Stimulated activated CD4-positive, alpha-beta T cell treated with anti-CD3 and anti-CD28 coated beads, Interleukin-2, amount 100 ng/mL, for 4 hours (primary cell): ENCODE data around the gene PHF21A.
A peak's percentile ranks its signal among the peaks of the same experiment; 100 is the strongest.

ENCODE experiments used
- DNase-seq: peaks from one replicate; pipeline ENCODE4 v3.0.0-alpha.2; 2020; ENCODE audit warnings: low read depth

PHF21A gene

GRCh38 chr11:46121301-46121723 lies at the start of gene PHF21A:
Gene PHF21A (minus strand): TSS chr11:46121454. CDS start chr11:46084219, 37,235 bp downstream.
- DNase-seq = peak; percentile 83

GRCh38 chr11:46170797-46171196 lies 49.5 kb upstream of the PHF21A start:
- no peak for DNase-seq

GRCh38 chr11:46162700-46163099 lies 41.4 kb upstream of the PHF21A start:
- no peak for DNase-seq

GRCh38 chr11:46161201-46161600 lies 39.9 kb upstream of the PHF21A start:
- no peak for DNase-seq

GRCh38 chr11:46160100-46160499 lies 38.8 kb upstream of the PHF21A start:
- DNase-seq = no peak

- no peak for DNase-seq
Measured at GRCh38 chr11:46159680-46160079, 38.4 kb upstream of the PHF21A start.

GRCh38 chr11:46149826-46150225 lies 28.6 kb upstream of the PHF21A start:
- DNase-seq = no peak

GRCh38 chr11:46149342-46149741 lies 28.1 kb upstream of the PHF21A start:
- no peak for DNase-seq

- DNase-seq = no peak
Measured at GRCh38 chr11:46144741-46145140, 23.5 kb upstream of the PHF21A start.

- no peak for DNase-seq
Measured at GRCh38 chr11:46143049-46143806, 22.0 kb upstream of the PHF21A start.

- no peak for DNase-seq
Measured at GRCh38 chr11:46142561-46142960, 21.3 kb upstream of the PHF21A start.

- DNase-seq = no peak
Measured at GRCh38 chr11:46141597-46141996, 20.3 kb upstream of the PHF21A start.

- no peak for DNase-seq
Measured at GRCh38 chr11:46134540-46134939, 13.3 kb upstream of the PHF21A start.

GRCh38 chr11:46134061-46134460 lies 12.8 kb upstream of the PHF21A start:
- no peak for DNase-seq

- no peak for DNase-seq
Measured at GRCh38 chr11:46133119-46133518, 11.9 kb upstream of the PHF21A start.

- no peak for DNase-seq
Measured at GRCh38 chr11:46130286-46130940, 9.2 kb upstream of the PHF21A start.

GRCh38 chr11:46129133-46129532 lies 7.9 kb upstream of the PHF21A start:
- DNase-seq = no peak

GRCh38 chr11:46127150-46127638 lies 5.9 kb upstream of the PHF21A start:
- no peak for DNase-seq

- no peak for DNase-seq
Measured at GRCh38 chr11:46125284-46125683, 4.0 kb upstream of the PHF21A start.

- no peak for DNase-seq
Measured at GRCh38 chr11:46122945-46123715, 1.9 kb upstream of the PHF21A start.

- peak; percentile 59 for DNase-seq
Measured at GRCh38 chr11:46121724-46122477, 647 bp upstream of the PHF21A start.
